Measurements from ENCODE around the gene ASTL.

ASTL gene

GRCh38 chr2:96111823-96112500, 26.3 kb downstream of the ASTL start:
- WGBS (ENCODE audit: insufficient coverage, insufficient read length) = no CpG with 5 or more reads among the region's 7 CpGs
- DNase-seq (ENCODE audit: low read depth, low spot score) = no peak
- Histone ChIP-seq H3K36me3 (ENCODE audit: control insufficient read depth, insufficient read depth, low read length) (no peaks in the 10 kb centered on the region), H3K27me3 (ENCODE audit: control insufficient read depth, insufficient read depth, low read length) (no peaks in the 10 kb centered on the region; the same call in 1 of the 2 replicates), H3K27ac (ENCODE audit: low read length) (no peak overlapping the region), H3K9me3 (ENCODE audit: control insufficient read depth, insufficient read depth, low read length) (no peaks in the 10 kb centered on the region), H3K4me1 (ENCODE audit: control insufficient read depth, insufficient read depth, low read length) (peaks cover 13% of the 10 kb centered on the region), H3K4me3 (ENCODE audit: low read length) (no peak overlapping the region)

GRCh38 chr2:96111257-96111640, 27.1 kb downstream of the ASTL start:
- Histone ChIP-seq H3K36me3 (ENCODE audit: control insufficient read depth, insufficient read depth, low read length) (no peaks in the 10 kb centered on the region), H3K27me3 (ENCODE audit: control insufficient read depth, insufficient read depth, low read length) (no peaks in the 10 kb centered on the region; the same call in 1 of the 2 replicates), H3K4me1 (ENCODE audit: control insufficient read depth, insufficient read depth, low read length) (peaks cover 13% of the 10 kb centered on the region), H3K4me3 (ENCODE audit: low read length) (no peak overlapping the region), H3K9me3 (ENCODE audit: control insufficient read depth, insufficient read depth, low read length) (no peaks in the 10 kb centered on the region), H3K27ac (ENCODE audit: low read length) (no peak overlapping the region)
- no CpG with 5 or more reads among the region's 4 CpGs for WGBS (ENCODE audit: insufficient coverage, insufficient read length)
- no peak for DNase-seq (ENCODE audit: low read depth, low spot score)

- DNase-seq (ENCODE audit: low read depth, low spot score) = no peak
- no peaks in the 10 kb centered on the region for H3K36me3 ChIP-seq (ENCODE audit: control insufficient read depth, insufficient read depth, low read length)
Observed at GRCh38 chr2:96110621-96111256, 27.6 kb downstream of the ASTL start.

GRCh38 chr2:96109931-96110511, 28.3 kb downstream of the ASTL start:
- Histone ChIP-seq H3K36me3 (ENCODE audit: control insufficient read depth, insufficient read depth, low read length) (no peaks in the 10 kb centered on the region), H3K4me1 (ENCODE audit: control insufficient read depth, insufficient read depth, low read length) (peaks cover 13% of the 10 kb centered on the region), H3K27ac (ENCODE audit: low read length) (no peak overlapping the region), H3K4me3 (ENCODE audit: low read length) (no peak overlapping the region), H3K27me3 (ENCODE audit: control insufficient read depth, insufficient read depth, low read length) (no peaks in the 10 kb centered on the region), H3K9me3 (ENCODE audit: control insufficient read depth, insufficient read depth, low read length) (no peaks in the 10 kb centered on the region)
- DNase-seq (ENCODE audit: low read depth, low spot score) = no peak
- WGBS (ENCODE audit: insufficient coverage, insufficient read length) = no CpG with 5 or more reads among the region's 3 CpGs

More at GRCh38 chr2:96110621-96111256, 27.6 kb downstream of the ASTL start:
- Histone ChIP-seq H3K27me3 (ENCODE audit: control insufficient read depth, insufficient read depth, low read length) (no peaks in the 10 kb centered on the region; the same call in 1 of the 2 replicates), H3K9me3 (ENCODE audit: control insufficient read depth, insufficient read depth, low read length) (no peaks in the 10 kb centered on the region), H3K4me1 (ENCODE audit: control insufficient read depth, insufficient read depth, low read length) (peaks cover 13% of the 10 kb centered on the region), H3K27ac (ENCODE audit: low read length) (no peak overlapping the region), H3K4me3 (ENCODE audit: low read length) (no peak overlapping the region)
- no CpG with 5 or more reads among the region's 13 CpGs for WGBS (ENCODE audit: insufficient coverage, insufficient read length)

- WGBS (ENCODE audit: insufficient coverage, insufficient read length) = no CpG with 5 or more reads among the region's 3 CpGs
- no peaks in the 10 kb centered on the region for H3K36me3 ChIP-seq (ENCODE audit: control insufficient read depth, insufficient read depth, low read length)
- no peak overlapping the region for H3K4me3 ChIP-seq (ENCODE audit: low read length)
- DNase-seq (ENCODE audit: low read depth, low spot score) = no peak
- H3K9me3 ChIP-seq (ENCODE audit: control insufficient read depth, insufficient read depth, low read length) = no peaks in the 10 kb centered on the region
- H3K4me1 ChIP-seq (ENCODE audit: control insufficient read depth, insufficient read depth, low read length) = peaks cover 13% of the 10 kb centered on the region
- H3K27me3 ChIP-seq (ENCODE audit: control insufficient read depth, insufficient read depth, low read length) = no peaks in the 10 kb centered on the region
- H3K27ac ChIP-seq (ENCODE audit: low read length) = no peak overlapping the region
Observed at GRCh38 chr2:96109361-96109680, 29.0 kb downstream of the ASTL start.

GRCh38 chr2:96108541-96109360, 29.6 kb downstream of the ASTL start:
- WGBS (ENCODE audit: insufficient coverage, insufficient read length) = no CpG with 5 or more reads among the region's 17 CpGs
- no peak for DNase-seq (ENCODE audit: low read depth, low spot score)
- H3K27ac ChIP-seq (ENCODE audit: low read length) = no peak overlapping the region

GRCh38 chr2:96108151-96108540, 30.2 kb downstream of the ASTL start:
- DNase-seq (ENCODE audit: low read depth, low spot score) = no peak
- Histone ChIP-seq H3K9me3 (ENCODE audit: control insufficient read depth, insufficient read depth, low read length) (no peaks in the 10 kb centered on the region), H3K4me3 (ENCODE audit: low read length) (no peak overlapping the region), H3K27ac (ENCODE audit: low read length) (no peak overlapping the region), H3K27me3 (ENCODE audit: control insufficient read depth, insufficient read depth, low read length) (no peaks in the 10 kb centered on the region), H3K4me1 (ENCODE audit: control insufficient read depth, insufficient read depth, low read length) (peaks cover 12% of the 10 kb centered on the region), H3K36me3 (ENCODE audit: control insufficient read depth, insufficient read depth, low read length) (no peaks in the 10 kb centered on the region)
- WGBS (ENCODE audit: insufficient coverage, insufficient read length) = no CpG with 5 or more reads among the region's 5 CpGs

More at GRCh38 chr2:96108541-96109360, 29.6 kb downstream of the ASTL start:
- no peaks in the 10 kb centered on the region for H3K9me3 ChIP-seq (ENCODE audit: control insufficient read depth, insufficient read depth, low read length)
- H3K4me3 ChIP-seq (ENCODE audit: low read length) = no peak overlapping the region
- peaks cover 13% of the 10 kb centered on the region for H3K4me1 ChIP-seq (ENCODE audit: control insufficient read depth, insufficient read depth, low read length)
- H3K27me3 ChIP-seq (ENCODE audit: control insufficient read depth, insufficient read depth, low read length) = no peaks in the 10 kb centered on the region
- no peaks in the 10 kb centered on the region for H3K36me3 ChIP-seq (ENCODE audit: control insufficient read depth, insufficient read depth, low read length)

GRCh38 chr2:96107708-96108065, 30.6 kb downstream of the ASTL start:
- H3K36me3 ChIP-seq (ENCODE audit: control insufficient read depth, insufficient read depth, low read length) = no peaks in the 10 kb centered on the region
- no CpG with 5 or more reads among the region's 3 CpGs for WGBS (ENCODE audit: insufficient coverage, insufficient read length)
- no peak for DNase-seq (ENCODE audit: low read depth, low spot score)
- no peak overlapping the region for H3K4me3 ChIP-seq (ENCODE audit: low read length)
- H3K9me3 ChIP-seq (ENCODE audit: control insufficient read depth, insufficient read depth, low read length) = no peaks in the 10 kb centered on the region
- H3K4me1 ChIP-seq (ENCODE audit: control insufficient read depth, insufficient read depth, low read length) = peaks cover 12% of the 10 kb centered on the region
- H3K27ac ChIP-seq (ENCODE audit: low read length) = no peak overlapping the region
- H3K27me3 ChIP-seq (ENCODE audit: control insufficient read depth, insufficient read depth, low read length) = no peaks in the 10 kb centered on the region

- no CpG with 5 or more reads among the region's 9 CpGs for WGBS (ENCODE audit: insufficient coverage, insufficient read length)
- Histone ChIP-seq H3K36me3 (ENCODE audit: control insufficient read depth, insufficient read depth, low read length) (no peaks in the 10 kb centered on the region), H3K27ac (ENCODE audit: low read length) (no peak overlapping the region), H3K27me3 (ENCODE audit: control insufficient read depth, insufficient read depth, low read length) (no peaks in the 10 kb centered on the region), H3K4me1 (ENCODE audit: control insufficient read depth, insufficient read depth, low read length) (peaks cover 11% of the 10 kb centered on the region), H3K4me3 (ENCODE audit: low read length) (no peak overlapping the region), H3K9me3 (ENCODE audit: control insufficient read depth, insufficient read depth, low read length) (no peaks in the 10 kb centered on the region)
- no peak for DNase-seq (ENCODE audit: low read depth, low spot score)
Observed at GRCh38 chr2:96106991-96107707, 31.2 kb downstream of the ASTL start.
